Stimulated activated CD4-positive, alpha-beta T cell treated with anti-CD3 and anti-CD28 coated beads, Interleukin-1b, Interleukin-23, amount 100 ng/mL, for 48 hours (primary cell): ENCODE results near the gene EBI3.
"Not testable (repeated sequence)": the region's sequence is repeated elsewhere in the genome, so short reads cannot be mapped to it uniquely, and the experiment has no call there.

Experiments
- DNase-seq: peaks from one replicate; pipeline ENCODE4 v3.0.0-alpha.2; 2020

The EBI3 gene

GRCh38 chr19:4237510-4237909 is 8.2 kb downstream of the EBI3 start:
- DNase-seq, result not testable (repeated sequence)

DNA sequence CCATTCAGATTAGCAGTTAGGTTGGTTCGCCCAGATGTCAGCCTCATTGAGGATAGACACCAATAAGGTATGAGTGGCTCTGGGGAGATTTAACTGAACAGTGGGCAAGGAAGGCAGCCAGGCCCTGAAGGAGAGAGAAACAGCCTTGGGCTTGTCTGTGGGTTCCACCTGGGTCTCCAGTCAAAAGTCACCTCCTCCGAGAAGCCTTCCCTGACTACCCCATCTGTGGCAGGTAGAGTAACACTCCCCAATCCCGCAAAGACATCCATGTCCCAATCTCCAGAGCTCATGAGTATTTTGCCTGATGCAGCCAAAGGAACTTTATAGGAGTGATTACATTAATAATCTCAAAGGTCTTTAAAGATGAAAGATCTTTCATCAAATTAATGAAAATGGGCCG is 9.5 kb downstream of the EBI3 start:
- no peak for DNase-seq

GRCh38 chr19:4241824-4242430 is 12.6 kb downstream of the EBI3 start:
- no peak for DNase-seq

DNA sequence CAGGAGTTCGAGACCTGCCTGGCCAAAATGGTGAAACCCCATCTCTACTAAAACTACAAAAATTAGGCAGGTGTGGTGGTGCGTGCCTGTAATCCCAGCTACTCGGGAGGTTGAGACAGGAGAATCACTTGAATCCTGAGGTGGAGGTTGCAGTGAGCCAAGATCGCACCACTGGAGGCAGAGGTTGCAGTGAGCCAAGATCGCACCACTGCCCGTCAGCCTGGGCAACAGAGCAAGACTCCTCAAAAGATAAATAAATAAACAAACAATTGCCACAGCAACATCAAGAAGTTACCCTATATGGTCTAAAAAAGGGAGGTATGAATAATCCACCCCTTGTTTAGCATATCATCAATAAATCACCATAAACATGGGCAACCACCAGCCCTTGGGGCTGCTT is 16.6 kb downstream of the EBI3 start:
- not testable (repeated sequence) for DNase-seq

GRCh38 chr19:4246767-4247593 is 17.7 kb downstream of the EBI3 start, which contains the start of gene YJU2:
TSS of gene YJU2 (plus strand) at chr19:4247080. CDS start at chr19:4247147, 67 bp downstream.
- DNase-seq, result peak; percentile 99

DNA sequence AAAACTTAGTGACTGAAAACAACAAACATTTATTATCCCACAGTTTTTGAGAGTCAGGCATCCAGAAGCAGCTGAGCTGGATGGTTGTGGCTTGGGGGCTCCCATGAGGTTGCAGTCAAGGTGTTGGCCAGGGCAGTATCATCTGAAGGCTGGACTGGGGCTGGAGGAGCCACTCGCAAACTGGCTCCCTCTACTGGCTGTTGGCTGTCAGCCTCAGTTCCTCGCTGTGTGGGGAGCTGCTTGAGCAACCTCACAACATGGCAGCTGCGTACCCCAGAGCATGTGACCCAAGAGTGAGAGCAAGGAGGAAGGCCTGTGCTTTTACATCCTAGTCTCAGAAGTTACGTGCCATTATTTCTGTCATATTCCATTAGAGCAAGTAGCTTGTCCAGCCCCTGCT is 27.2 kb downstream of the EBI3 start:
- no peak for DNase-seq

DNA sequence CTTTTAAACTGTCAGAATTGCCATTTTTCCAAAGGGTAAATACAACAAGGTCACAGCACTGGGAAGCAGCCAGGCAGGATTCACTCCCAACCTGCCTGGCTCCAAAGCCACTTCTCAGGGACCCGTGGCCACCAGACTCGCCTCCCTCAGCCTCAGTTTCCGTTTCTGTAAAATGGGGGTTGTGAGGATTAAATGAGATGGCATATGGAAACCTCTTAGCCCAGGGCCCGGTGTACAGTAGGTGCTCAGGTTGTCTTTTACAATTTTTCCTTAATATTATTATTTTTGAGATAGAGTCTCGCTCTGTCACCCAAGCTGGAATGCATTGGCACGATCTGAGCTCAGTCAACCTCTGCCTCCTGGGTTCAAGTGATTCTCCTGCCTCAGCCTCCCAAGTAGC is 27.7 kb downstream of the EBI3 start:
- no peak for DNase-seq

DNA sequence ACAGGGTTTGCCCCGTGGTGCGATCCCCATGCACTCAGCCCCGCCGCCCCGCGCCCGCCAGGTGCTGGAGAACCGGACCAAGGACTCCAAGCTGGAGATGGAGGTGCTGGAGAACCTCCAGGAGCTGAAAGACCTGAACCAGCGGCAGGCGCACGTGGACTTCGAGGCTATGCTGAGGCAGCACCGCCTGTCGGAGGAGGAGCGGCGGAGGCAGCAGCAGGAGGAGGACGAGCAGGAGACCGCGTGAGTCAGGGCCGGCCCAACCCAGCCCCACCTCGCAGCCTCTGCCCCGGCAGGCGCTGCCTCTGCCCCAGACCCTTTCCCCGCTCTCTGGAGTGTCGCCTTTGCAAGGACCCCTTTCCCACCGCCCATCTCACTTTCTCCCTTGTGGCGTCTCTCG is 28.9 kb downstream of the EBI3 start:
- DNase-seq, result no peak

DNA sequence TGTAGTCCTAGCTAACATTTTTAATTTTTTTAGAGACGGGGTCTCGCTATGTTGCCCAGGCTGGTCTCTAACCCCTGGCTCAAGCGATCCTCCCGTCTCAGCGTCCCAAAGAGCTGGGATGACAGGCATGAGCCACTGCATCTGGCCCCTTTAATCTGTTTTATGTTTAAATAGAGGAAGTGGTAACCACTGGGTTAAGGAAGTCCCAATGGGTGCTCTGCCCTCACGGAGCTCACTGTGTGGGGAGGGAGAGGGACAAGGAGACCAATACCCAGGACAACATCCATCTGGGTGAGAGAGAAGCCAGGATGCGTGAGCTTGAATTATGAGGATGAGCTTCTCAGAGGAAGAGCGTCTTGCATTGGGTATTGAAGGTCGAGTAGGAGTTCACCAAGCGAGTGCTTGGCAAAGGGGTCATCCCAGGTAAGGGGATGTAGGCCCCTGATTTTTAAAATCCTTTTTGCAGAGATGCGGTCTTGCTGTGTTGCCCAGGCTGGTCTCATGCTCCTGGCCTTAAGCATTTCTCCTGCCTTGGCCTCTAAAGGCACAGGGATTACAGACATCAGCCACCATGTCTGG is 31.4 kb downstream of the EBI3 start:
- no peak for DNase-seq

DNA sequence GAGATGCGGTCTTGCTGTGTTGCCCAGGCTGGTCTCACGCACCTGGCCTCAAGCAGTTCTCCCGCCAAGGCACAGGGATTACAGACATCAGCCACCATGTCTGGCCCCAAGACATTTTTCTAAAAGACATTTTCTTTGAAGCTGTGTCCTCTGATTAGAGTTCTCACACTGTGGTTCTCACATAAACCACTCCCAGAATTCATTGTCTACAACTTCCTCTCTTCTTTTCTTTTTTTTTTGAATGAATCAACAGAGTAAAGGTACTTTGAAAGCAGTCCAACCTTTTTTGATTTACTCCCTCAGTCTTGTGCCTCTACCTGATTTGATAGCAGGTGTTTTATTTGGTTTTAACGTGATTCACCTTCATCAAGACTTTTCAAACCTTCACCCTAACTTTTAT is 35.5 kb downstream of the EBI3 start:
- no peak for DNase-seq

DNA sequence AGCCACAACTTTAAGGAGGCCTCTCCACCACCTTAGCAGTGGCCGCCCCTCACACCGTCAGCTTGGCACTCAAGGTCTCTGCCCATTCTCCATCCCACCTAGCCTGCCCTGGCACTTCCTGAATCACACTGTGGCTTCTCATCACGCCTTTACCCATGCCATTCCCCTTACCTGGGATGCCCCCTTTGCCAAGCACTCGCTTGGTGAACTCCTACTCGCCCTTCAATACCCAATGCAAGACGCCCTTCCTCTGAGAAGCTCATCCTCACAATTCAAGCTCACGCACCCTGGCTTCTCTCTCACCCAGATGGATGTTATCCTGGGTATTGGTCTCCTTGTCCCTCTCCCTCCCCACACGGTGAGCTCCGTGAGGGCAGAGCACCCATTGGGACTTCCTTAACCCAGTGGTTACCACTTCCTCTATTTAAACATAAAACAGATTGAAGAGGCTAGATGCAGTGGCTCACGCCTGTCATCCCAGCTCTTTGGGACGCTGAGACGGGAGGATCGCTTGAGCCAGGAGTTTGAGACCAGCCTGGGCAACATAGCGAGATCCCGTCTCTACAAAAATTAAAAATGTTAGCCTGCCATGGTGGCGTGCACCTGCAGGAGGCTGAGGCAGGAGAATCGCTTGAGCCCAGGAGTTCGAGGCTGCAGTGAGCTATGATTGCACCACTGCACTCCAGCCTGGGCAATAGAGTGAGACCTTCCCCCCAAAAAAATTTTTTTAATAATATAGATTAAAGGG is 37.1 kb downstream of the EBI3 start:
- no peak for DNase-seq

DNA sequence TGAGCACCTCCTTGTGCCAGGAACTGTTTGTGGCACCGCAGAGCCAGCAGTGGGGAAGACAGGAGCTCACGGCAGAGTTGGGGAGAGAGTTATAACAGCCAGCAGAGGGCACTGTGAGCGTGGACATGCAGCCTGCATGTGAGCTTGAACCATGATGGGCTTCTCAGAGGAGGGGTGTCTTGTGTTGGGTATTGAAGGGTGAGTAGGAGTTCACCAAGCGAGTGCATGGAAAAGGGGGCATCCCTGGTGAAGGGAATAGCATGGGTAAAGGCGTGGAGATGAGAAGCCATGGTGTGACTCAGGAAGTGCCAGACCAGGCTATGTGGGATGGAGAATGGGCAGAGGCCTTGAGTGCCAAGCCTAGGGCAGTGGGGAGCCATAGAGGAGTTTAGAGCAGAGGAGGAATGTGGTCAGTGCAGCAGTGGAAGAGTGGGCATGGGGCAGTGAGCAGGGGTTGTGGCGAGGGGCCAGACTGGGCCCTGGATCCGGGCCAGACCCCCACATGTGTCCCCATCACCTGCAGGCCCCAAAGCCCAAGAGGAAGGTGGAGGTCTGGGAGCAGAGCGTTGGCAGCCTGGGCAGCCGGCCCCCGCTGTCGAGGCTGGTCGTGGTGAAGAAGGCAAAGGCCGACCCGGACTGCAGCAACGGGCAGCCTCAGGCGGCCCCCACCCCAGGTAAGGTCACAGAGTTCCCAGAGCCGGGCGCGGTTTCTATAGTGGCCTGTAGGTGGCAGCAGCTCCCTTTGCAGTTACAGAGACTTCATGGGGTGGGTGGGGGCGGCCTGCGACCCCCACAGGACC is 38.0 kb downstream of the EBI3 start:
- peak; percentile 58 for DNase-seq

DNA sequence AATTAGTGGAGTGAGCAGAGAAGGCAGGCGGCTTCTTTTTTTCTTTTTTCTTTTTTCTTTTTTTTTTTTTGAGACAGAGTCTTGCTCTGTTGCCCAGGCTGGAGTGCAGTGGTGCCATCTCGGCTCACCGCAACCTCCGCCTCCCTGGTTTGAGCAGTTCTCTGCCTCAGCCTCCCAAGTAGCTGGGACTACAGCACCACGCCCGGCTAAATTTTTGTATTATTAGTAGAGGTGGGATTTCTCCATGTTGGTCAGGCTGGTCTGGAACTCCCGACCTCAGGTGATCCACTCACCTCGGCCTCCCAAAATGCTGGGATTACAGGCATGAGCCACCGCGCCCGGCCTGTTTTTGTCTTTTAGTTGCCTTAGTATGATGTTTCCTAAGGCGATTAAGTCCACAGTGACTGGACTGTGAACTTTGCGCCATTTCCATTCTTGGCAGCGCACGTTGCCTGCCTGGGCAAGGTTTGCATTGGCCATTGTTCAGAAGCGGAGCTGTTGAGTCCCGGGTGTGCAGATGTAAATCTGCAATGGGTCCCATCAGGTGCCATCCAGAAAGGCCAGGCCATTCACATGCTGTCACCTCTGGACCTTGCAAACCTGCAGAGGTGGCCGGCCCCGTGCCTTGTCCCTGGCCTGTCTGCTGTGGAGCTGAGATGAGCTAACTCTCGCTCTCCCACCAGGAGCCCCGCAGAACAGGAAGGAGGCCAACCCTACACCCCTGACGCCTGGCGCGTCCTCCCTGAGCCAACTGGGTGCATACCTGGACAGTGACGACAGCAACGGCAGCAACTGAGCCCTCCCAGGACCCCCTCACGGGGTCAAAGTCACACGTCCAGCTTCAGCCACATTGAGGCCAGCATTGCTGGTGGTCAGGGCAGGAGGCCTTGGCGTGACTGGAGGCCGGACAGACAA is 38.8 kb downstream of the EBI3 start:
- no peak for DNase-seq

GRCh38 chr19:4268816-4269430 is 39.6 kb downstream of the EBI3 start:
- DNase-seq, result no peak

- DNase-seq, result no peak
Measured at GRCh38 chr19:4272894-4273293, 43.6 kb downstream of the EBI3 start.

DNA sequence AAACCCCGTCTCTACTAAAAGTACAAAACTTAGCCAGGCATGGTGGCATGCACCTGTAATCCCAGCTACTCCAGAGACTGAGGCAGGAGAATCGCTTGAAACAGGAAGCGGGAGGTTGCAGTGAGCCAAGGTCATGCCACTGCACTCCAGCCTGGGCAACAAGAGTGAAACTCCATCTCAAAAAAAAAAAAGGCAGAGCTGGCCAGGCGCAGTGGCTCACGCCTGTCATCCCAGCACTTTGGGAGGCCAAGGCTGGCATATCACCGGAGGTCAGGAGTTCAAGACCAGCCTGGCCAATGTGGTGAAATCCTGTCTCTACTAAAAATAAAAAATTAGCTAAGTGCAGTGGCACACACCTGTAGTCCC is 45.0 kb downstream of the EBI3 start:
- not testable (repeated sequence) for DNase-seq

DNA sequence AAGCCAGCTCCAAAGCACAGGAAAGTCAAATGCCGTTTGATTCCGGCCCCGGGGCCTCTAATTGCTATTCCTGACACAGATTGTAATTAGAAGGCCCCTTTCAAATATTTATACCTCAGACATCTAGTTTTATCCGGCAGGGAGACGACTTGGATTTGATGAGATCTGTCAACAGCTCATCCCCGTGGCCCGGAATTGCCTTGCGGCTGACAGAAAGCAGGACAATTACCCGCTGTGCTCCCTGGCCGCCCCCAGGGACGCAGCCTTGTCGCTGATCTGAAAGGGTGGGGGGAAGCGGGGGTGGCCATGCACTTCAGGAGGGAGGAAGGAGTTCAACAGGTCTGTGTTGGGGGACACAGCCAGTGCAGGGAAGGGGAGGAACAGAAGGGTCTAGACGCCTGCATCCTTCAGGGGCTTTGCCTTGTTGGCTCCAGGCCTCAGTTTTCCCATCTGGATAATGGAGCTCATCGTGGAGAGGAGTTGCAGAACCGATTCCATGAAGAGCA is 47.9 kb downstream of the EBI3 start:
- DNase-seq, result no peak

- DNase-seq, result no peak
Measured at GRCh38 chr19:4278010-4278409, 48.7 kb downstream of the EBI3 start.

DNA sequence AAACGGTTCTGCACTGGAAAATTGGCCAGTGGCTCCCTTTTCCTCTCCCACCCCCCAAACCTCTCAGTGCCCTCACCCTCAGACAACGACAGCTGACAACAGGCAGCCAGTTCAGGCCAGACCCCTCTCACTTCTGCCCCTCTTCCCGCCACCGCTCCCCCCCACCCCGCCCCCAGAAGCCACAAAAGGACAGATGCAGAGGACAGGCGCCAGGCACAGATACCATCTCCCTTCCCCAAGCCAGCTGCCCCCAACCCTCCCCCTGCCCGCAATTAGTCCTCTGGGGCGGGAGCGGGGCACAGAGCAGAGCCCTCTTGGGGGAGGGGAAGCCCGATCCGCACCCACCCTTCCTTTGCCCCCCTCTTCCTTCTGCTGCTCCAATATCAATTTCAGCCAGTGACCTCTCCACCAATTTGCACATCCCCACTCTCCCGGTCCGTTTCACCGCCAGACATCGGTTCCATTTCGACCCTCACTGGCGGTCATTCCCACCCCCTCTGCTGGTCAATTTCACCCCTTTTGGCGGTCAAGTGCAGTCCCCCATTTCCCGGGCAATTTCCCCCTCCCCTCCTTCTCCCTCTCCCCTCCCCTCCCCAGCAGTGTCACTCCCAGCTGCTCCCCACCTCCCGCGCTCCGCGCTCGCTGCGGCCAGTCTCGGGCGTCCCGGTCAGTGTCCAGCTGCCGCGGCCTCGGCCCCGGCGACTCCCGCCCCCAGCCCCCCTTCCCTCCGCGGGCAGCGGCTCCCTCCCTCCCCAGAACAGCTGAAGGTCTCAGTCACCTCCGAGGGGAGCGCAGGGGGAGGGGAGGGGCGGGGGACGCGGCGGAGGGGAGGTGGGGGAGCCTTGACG is 49.3 kb downstream of the EBI3 start, which contains the start of gene SHD:
Gene SHD (plus strand): TSS at position 848 of the 848 bp plus-strand sequence. CDS start 798 bp downstream, outside the sequence.
- DNase-seq, result no peak

- no peak for DNase-seq
Measured at GRCh38 chr19:4279267-4279529, 49.9 kb downstream of the EBI3 start.
